Stomach smooth muscle (tissue), 2 donors: ENCODE results near the gene TNFRSF12A.
"Not testable (repeated sequence)": the region's sequence is repeated elsewhere in the genome, so short reads cannot be mapped to it uniquely, and the experiment has no call there.

Experiments
- H3K27ac ChIP-seq: one replicate; pipeline ENCODE4 v1.7.0; 2013; ENCODE audit warnings: mild to moderate bottlenecking, low read length, inconsistent platforms
- H3K27me3 ChIP-seq, 2 donors: one replicate each; pipeline ENCODE4 v1.7.0; 2013; ENCODE audit warnings: low read length in 2 of 2; ENCODE audit not compliant: insufficient read depth in 2 of 2, control insufficient read depth in 1 of 2
- H3K36me3 ChIP-seq, 2 donors: one replicate each; pipeline ENCODE4 v1.7.0; 2013; ENCODE audit warnings: low read length in 2 of 2; ENCODE audit not compliant: control insufficient read depth in 2 of 2, insufficient read depth in 2 of 2
- H3K4me1 ChIP-seq: one replicate; pipeline ENCODE4 v1.7.0; 2013; ENCODE audit warnings: low read length; ENCODE audit not compliant: control insufficient read depth, insufficient read depth
- H3K4me3 ChIP-seq, 2 donors: one replicate each; pipeline ENCODE4 v1.7.0; 2013; ENCODE audit warnings: low read length in 2 of 2
- H3K9ac ChIP-seq, 2 donors: one replicate each; pipeline ENCODE4 v1.7.0; 2013; ENCODE audit warnings: low read length in 2 of 2, mild to moderate bottlenecking in 1 of 2
- H3K9me3 ChIP-seq, 2 donors: one replicate each; pipeline ENCODE4 v1.7.0; 2013; ENCODE audit warnings: low read length in 2 of 2; ENCODE audit not compliant: control insufficient read depth in 2 of 2
- donor health status: healthy.
- donor health status: Pancreatic carcinoma.

The TNFRSF12A gene

DNA sequence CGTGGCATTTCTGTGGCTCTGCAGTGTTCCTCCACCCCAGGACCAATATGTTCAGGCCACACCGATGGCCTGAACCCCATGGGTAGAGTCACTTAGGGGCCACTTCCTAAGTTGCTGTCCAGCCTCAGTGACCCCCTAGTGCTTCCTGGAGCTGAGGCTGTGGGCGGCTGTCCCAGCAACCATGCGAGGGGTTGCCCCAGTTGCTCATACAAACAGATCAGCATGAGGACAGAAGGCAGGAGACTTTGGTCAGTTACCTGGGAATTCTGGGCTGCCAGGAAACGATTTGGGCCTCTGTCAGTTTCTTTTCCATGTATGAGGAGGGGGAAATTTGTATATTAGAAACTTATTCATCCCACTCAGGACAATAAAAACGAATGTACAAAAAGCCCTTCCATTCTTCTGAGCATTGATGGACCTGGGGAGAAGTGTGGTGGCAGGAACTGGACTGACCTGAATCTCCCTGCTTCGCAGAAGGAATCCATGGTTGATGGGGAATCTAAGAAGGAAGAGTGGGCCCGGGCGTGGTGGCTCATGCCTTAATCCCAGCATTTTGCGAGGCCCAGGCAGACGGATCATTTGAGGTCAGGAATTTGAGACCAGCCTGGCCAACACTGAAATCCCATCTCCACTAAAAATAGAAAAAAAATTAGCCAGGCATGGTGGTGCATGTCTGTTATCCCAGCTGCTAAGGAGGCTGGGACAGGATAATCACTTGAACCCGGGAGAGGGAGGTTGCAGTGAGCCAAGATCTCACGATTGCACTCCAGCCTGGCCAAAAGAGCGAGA is 40.4 kb downstream of the TNFRSF12A start:
- H3K4me3 ChIP-seq = no peak overlapping the region
- no peak overlapping the region for H3K27ac ChIP-seq
- H3K36me3 ChIP-seq = no peaks in the 10 kb centered on the region
- H3K9ac ChIP-seq = peak overlapping the region in 1 of 2 donors; percentile 9
- peaks cover 27% of the 10 kb centered on the region for H3K4me1 ChIP-seq
- no peaks in the 10 kb centered on the region for H3K9me3 ChIP-seq
- peaks cover 3 to 7% of the 10 kb centered on the region in 2 donors for H3K27me3 ChIP-seq

GRCh38 chr16:3062553-3062952 is 42.4 kb downstream of the TNFRSF12A start:
- no peaks in the 10 kb centered on the region for H3K9me3 ChIP-seq
- H3K27me3 ChIP-seq = peaks cover 3 to 7% of the 10 kb centered on the region in 2 donors
- no peak overlapping the region for H3K4me3 ChIP-seq
- peaks cover 32% of the 10 kb centered on the region for H3K4me1 ChIP-seq
- no peak overlapping the region for H3K27ac ChIP-seq
- H3K9ac ChIP-seq = no peak overlapping the region
- H3K36me3 ChIP-seq = no peaks in the 10 kb centered on the region

- Histone ChIP-seq H3K4me3 (no peak overlapping the region), H3K27ac (no peak overlapping the region), H3K9me3 (no peaks in the 10 kb centered on the region), H3K4me1 (peaks cover 24% of the 10 kb centered on the region), H3K27me3 (peaks cover 2 to 3% of the 10 kb centered on the region in 2 donors), H3K9ac (no peak overlapping the region), H3K36me3 (no peaks in the 10 kb centered on the region)
Observed at GRCh38 chr16:3063625-3064386, 43.6 kb downstream of the TNFRSF12A start.

- Histone ChIP-seq H3K4me3 (peak within 1 kb of the TSS; percentile 22 to 71), H3K36me3 (no peaks in the 10 kb centered on the region), H3K27ac (peak within 1 kb of the TSS; percentile 46), H3K4me1 (peaks cover 15% of the 10 kb centered on the region), H3K9ac (peak within 1 kb of the TSS; percentile 22 to 62), H3K9me3 (no peaks in the 10 kb centered on the region), H3K27me3 (peaks cover 0 to 3% of the 10 kb centered on the region in 2 donors)
Observed at GRCh38 chr16:3065069-3065741, 45.0 kb downstream of the TNFRSF12A start, which contains the start of gene IL32. Gene IL32 (plus strand): TSS chr16:3065640. CDS start chr16:3065812, 172 bp downstream.

DNA sequence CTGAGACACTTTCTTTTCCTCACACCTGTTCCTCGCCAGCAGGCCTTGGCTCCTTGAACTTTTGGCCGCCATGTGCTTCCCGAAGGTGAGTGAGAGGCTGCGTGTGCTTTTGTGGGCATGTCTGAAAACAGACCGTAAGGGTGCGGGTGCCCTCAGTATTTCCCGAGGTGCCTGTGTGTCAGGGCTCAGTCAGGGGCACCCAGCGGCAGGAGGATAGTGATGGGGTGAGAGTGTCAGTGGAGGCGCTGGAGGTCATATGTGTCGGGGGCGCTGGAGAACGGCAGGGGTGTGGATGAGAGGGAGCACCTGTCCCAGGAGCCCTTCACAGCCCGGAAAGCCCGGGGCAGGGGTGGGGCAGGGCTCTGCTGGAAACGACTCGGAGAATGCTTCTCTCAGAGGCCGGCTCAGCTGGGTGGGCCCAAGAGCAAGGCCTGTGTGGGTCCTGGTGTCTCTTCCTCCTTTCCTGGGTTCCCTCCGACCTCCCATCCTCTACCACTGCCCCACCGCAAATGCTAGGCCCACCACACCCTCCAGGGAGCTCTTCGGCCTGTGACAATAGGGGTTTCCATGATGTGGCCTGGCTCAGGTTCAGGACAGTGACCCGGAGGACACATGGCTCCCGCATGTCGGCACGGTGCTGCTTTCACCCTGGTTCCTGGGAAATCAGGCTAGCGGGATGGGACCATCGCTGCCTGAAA is 45.7 kb downstream of the TNFRSF12A start:
- Histone ChIP-seq H3K9me3 (no peaks in the 10 kb centered on the region), H3K9ac (peak overlapping the region; percentile 22 to 62), H3K27ac (peak overlapping the region; percentile 46), H3K36me3 (no peaks in the 10 kb centered on the region), H3K27me3 (peaks cover 0 to 3% of the 10 kb centered on the region in 2 donors), H3K4me3 (peak overlapping the region; percentile 22 to 71), H3K4me1 (peaks cover 13% of the 10 kb centered on the region)

DNA sequence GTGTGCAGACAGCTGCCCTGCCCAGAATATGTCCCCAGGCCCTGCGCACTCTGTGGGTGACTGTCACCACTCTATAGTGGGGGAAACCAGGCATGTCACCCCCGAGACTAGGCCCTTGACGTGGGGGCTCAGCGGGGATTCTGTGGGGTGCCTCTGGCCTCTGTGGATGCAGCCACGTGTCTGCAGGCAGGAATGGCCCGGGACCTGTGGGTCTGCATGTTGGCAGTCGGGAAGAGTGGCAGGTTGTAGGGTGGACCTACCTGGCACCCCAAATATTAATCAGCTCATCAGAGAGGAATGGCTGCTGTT is 46.2 kb downstream of the TNFRSF12A start:
- H3K27ac ChIP-seq = no peak overlapping the region
- H3K4me1 ChIP-seq = peaks cover 13% of the 10 kb centered on the region

DNA sequence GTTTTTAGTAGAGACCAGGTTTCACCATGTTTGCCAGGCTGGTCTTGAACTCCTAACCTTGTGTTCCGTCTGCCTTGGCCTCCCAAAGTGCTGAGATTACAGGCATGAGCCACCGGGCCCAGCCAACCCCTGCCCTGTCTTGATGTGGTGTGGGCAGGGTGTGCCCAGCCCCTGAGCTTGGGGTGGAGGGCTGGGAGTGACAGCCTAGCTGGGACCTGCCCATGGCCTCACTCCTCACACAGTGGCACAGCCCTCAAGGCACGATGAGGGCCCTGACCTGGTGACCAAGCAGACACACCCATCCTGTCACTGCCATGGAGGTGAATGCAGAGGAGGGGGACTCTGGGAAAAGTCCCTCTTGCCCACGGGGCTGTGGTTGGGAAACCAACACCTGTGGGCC is 48.3 kb downstream of the TNFRSF12A start:
- Histone ChIP-seq H3K4me1 (peaks cover 13% of the 10 kb centered on the region), H3K36me3 (no peaks in the 10 kb centered on the region), H3K27me3 (peaks cover 0 to 4% of the 10 kb centered on the region in 2 donors), H3K4me3 (no peak overlapping the region), H3K9ac (no peak overlapping the region), H3K27ac (no peak overlapping the region), H3K9me3 (no peaks in the 10 kb centered on the region)

More for the DNA sequence above, 46.2 kb downstream of the TNFRSF12A start:
- no peaks in the 10 kb centered on the region for H3K9me3 ChIP-seq
- H3K9ac ChIP-seq = peak overlapping the region in 1 of 2 donors; percentile 22
- H3K4me3 ChIP-seq = peak overlapping the region; percentile 22 to 71
- no peaks in the 10 kb centered on the region for H3K36me3 ChIP-seq
- peaks cover 0 to 3% of the 10 kb centered on the region in 2 donors for H3K27me3 ChIP-seq

- not testable (repeated sequence) for H3K27me3 ChIP-seq, H3K4me3 ChIP-seq, H3K36me3 ChIP-seq, H3K9ac ChIP-seq, H3K27ac ChIP-seq, H3K9me3 ChIP-seq
- H3K4me1 ChIP-seq = peaks cover 13% of the 10 kb centered on the region
Observed at GRCh38 chr16:3069146-3069545, 49.0 kb downstream of the TNFRSF12A start.

DNA sequence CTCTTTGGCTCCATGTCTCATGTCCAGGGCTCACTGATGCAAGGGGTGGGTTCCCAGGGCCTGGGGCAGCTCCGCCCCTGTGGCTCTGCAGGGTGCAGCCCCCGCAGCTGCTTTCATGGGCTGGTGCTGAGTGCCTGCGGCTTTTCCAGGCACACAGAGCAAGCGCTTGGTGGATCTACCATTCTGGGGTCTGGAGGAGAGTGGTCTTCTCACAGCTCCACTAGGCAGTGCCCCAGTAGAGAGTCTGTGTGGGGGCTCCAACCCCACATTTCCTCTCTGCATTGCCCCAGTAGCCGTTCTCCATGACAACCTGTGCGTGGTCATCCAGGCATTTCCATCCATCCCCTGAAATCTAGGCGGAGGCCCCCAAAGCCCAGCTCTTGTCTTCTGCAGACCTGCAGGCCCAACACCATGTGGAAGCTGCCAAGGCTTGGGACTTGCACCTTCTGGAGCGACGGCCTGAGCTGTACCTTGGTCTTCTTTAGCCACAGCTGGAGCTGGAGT is 50.5 kb downstream of the TNFRSF12A start:
- Histone ChIP-seq H3K4me3 (no peak overlapping the region), H3K4me1 (peaks cover 3% of the 10 kb centered on the region), H3K9ac (no peak overlapping the region), H3K27ac (no peak overlapping the region), H3K36me3 (no peaks in the 10 kb centered on the region), H3K27me3 (peaks cover 0 to 8% of the 10 kb centered on the region in 2 donors), H3K9me3 (no peaks in the 10 kb centered on the region)

DNA sequence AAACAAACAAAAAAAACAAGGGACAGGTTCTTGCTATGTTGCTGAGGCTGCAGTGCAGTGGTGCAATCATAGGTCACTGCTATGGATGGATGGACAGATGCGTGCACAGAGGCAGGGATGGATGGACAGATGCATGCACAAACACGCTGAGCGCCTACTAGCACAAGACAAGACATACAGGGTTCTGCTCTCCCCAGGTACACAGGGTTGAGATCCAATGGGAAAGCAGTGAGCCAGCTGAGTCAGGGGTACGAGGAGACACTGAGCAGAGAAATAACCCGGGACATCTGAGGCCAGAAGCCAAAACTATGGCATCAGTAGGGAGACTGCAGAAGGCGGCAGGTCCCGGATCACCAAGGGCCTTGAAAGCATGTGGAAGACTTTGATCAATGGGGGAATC is 51.5 kb downstream of the TNFRSF12A start:
- H3K27me3 ChIP-seq = peaks cover 0 to 8% of the 10 kb centered on the region in 2 donors
- H3K27ac ChIP-seq = no peak overlapping the region
- H3K9me3 ChIP-seq = no peaks in the 10 kb centered on the region
- no peaks in the 10 kb centered on the region for H3K36me3 ChIP-seq
- no peak overlapping the region for H3K4me3 ChIP-seq
- no peaks in the 10 kb centered on the region for H3K4me1 ChIP-seq
- no peak overlapping the region for H3K9ac ChIP-seq
